ENCODE results near the gene LHX4. TPM values are rescaled to one million over a fixed set of nuclear protein-coding genes. Genes with fewer than 3 reads are reported as not detected.

The LHX4 gene
- total RNA-seq, 2 donors from 2014 or later: 0.40 TPM; not detected in 1

DNA sequence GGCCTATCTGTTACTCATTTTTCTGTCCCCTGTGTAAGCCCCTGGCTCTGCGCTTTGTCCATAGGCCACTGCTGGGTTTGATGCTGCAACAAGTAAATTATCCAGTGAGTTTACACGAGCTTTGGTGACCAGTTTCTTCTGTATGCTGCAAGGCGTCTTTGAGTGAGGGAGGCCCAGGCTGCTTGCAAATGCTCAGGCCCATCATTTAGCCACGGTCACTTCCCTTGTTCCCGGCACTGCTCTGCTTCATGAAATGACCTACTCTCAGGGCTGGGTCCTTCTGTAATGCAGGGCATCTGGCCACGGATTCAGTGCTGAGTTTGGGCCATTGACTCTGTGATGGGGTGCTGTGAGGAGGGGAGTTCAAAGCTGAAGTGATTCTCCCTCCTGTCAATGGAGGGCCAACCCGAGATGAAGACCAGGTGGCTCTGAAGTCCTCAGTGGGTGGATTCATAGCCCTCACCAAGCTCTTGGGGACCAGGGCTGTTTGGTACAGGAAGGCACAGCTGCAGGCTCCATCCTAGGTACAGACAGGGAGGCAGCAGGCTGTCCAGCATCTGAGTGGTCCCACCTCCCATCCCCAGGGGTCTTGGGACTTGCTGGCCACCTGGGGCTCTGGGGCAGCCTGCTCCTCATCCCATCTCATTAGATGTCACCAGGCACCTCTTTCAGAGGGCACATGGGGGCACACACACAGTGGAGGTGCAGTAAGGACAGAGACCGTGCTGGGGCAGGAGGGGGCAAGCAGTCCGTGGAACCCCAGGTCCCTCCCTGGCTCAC, 21.7 kb downstream of the LHX4 start:
- Mint-ChIP-seq H3K9me3 (no peaks in the 10 kb centered on the region), H3K4me1 (peaks cover 4% of the 10 kb centered on the region), H3K27ac (no peak overlapping the region), H3K4me3 (no peak overlapping the region), H3K36me3 (ENCODE audit: low read depth) (no peaks in the 10 kb centered on the region), H3K27me3 (peaks cover 33% of the 10 kb centered on the region)
- ATAC-seq (replicated peaks): no peak

DNA sequence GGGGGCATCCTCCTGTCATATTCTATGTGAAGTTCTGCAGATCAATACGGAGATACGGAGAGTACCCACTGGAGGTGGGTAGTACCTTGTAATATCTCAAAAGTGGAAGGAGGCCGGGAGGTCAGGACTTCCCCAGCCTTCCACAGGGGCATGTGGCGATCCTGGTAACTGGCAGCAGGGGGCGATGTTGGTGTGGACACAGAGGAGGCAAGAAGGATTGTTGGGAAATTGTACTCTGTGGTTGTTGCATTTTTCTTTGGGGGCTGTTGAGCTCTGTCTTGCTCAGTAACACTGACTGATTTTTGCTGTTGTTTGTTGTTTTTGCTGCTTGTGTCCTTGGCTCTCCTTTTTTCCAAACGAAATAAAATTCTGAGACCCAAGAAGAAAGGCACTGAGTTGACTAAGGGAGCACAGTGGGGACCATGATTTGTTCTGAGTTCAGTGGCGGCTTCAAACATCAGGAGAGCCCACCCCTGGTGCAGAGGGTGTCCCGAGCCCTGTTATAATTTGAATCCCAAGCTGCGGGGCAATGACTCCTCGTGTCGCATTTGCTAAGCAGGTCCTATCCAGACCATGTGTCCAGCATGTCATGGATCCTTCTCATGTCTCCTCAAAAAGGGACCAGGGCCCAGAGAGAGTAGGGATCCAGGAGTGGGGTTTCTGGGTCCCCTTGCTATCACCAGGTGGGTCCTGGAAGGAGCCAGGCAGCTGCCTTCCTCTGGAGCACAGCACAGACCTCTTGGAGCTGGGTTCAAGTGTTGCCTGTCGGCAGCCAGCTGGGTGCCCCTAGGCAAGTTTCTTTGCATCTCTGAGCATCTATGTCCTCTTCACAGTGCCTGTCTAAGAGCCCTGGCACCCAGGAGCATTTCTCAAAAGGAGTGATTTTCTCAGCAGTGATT, 22.8 kb downstream of the LHX4 start:
- H3K27ac Mint-ChIP-seq: no peak overlapping the region
- peaks cover 40% of the 10 kb centered on the region for H3K27me3 Mint-ChIP-seq
- no peaks in the 10 kb centered on the region for H3K36me3 Mint-ChIP-seq (ENCODE audit: low read depth)
- peak; percentile 78 for ATAC-seq (replicated peaks)
- no peak overlapping the region for H3K4me3 Mint-ChIP-seq
- no peaks in the 10 kb centered on the region for H3K9me3 Mint-ChIP-seq
- peaks cover 4% of the 10 kb centered on the region for H3K4me1 Mint-ChIP-seq

DNA sequence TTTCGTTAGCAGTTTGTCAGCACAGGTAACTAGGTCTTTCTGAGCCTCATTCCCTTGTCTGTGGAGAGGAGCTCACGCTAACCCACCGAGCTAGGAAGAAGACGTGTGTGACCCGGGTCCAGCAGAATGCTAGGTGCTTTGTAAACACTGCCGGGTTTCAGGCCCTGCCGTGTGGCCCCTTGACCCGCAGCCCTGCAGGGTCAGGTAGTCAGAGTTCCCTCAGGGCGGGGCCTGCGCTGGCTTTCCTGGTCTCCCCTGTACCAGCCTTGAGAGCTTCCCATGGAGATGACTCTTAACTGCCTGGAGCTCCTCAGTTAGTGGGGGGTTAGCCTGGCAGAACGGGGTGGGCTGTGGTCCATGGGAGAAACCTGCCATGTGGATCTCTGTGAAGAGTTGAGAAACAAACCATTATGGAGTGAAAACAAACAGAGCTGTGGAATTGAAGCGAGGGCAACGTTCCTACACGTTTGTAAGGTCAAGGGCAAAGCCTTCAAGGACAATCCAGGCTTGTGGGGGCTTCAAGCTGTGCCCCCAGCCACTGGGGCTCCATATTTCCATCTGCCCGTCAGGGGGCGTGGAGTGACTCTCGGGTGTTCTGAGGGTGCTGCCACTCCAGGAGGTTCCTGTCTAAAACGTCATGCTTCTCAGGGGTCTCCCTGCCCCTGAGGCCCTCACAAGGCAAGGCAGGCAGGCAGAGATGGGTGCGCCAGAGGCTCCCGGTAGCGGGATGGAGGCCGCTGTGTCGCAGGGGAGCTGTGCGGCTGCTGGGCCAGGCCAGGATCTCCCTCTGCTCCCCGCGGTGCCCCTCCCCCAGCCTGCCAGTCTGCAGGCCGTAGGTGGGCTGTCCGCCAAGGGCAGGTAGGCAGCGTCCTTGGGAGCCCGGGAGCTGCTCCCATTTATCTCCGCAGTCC, 23.8 kb downstream of the LHX4 start:
- ATAC-seq (replicated peaks): no peak
- Mint-ChIP-seq H3K4me1 (peaks cover 4% of the 10 kb centered on the region), H3K27me3 (peaks cover 45% of the 10 kb centered on the region), H3K27ac (no peak overlapping the region), H3K9me3 (no peaks in the 10 kb centered on the region), H3K4me3 (no peak overlapping the region), H3K36me3 (ENCODE audit: low read depth) (no peaks in the 10 kb centered on the region)

DNA sequence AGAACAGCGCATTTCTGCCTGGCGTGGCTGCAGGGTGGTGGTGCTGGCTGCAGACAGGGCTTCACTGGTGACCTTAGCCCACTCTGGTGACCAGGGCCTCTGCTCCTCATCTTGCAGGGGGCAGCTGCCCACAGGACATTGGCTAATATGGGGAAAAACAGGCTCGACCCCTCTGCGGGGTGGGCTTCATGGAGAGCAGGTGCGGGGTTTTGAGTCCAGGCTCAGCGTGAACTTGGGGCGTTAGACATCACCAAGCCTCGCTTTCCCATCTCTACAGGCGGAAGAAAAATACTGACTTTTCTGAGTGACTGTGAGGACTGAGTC, 24.4 kb downstream of the LHX4 start:
- Mint-ChIP-seq H3K27ac (no peak overlapping the region), H3K4me1 (peaks cover 4% of the 10 kb centered on the region), H3K36me3 (ENCODE audit: low read depth) (no peaks in the 10 kb centered on the region), H3K4me3 (no peak overlapping the region), H3K9me3 (no peaks in the 10 kb centered on the region), H3K27me3 (peaks cover 41% of the 10 kb centered on the region)
- no peak for ATAC-seq (replicated peaks)

DNA sequence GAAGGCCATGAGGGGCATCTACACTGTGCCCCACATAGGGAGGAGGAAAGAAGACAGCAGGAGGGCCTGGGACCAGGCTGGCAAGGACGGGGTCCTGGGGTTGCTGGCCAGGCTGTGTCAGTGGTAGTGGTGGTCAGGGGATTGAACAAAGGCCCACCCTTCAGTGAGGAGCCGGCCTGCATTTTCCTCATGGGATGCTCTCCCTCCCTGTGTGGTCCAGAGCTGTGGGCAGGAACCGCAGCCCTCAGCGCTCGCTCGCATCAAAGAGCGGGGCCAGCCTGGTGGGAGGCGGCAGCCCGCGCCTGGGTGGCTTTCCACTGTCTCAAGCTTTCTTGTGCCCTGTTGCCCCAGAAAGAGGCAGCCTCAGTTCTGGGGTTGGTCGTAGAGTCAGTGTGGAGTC, 24.8 kb downstream of the LHX4 start:
- Mint-ChIP-seq H3K4me3 (no peak overlapping the region), H3K27me3 (peaks cover 37% of the 10 kb centered on the region), H3K4me1 (peaks cover 4% of the 10 kb centered on the region), H3K9me3 (no peaks in the 10 kb centered on the region), H3K27ac (no peak overlapping the region), H3K36me3 (ENCODE audit: low read depth) (no peaks in the 10 kb centered on the region)
- no peak for ATAC-seq (replicated peaks)

DNA sequence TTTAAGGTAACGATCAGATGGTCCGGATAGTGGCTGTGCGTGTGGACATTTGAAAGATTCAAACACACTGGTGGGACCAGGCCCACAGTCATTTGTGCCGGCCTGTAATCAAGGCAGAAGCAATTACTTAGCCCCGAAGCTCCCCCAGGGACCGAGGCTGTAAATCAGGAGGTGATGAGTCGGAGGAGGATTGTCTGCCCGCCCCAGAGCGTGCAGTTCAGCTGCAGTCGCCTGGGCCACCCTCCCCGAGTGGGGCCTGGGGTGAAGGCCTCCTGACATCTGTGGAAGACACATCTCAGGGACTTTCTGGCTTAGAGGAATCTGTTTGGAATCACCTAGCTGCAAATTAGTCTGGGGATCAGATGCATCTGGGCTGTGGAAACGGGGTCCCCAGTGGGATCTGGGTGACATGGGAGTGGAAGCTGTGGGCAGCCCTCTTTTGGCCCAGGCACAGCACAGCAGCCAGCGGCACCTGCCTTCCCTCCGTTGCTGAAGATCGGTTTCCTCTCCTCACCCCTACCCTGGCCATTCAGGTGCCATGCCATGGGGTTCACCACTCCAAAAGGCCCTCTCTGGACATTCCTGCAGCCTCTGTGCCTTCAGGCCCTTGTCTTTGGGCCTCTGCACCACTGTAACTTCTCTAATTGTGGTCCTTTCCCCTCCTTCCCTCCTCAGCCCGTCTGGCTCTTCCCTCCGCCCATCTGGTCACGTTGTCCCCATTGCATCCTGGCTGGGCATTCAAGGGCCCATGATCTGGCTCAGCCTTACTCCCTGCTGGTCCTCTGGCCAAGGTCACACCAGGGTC, 25.7 kb downstream of the LHX4 start:
- peaks cover 31% of the 10 kb centered on the region for H3K27me3 Mint-ChIP-seq
- ATAC-seq (replicated peaks): no peak
- H3K36me3 Mint-ChIP-seq (ENCODE audit: low read depth): no peaks in the 10 kb centered on the region
- peaks cover 4% of the 10 kb centered on the region for H3K4me1 Mint-ChIP-seq
- H3K4me3 Mint-ChIP-seq: no peak overlapping the region
- no peak overlapping the region for H3K27ac Mint-ChIP-seq
- H3K9me3 Mint-ChIP-seq: no peaks in the 10 kb centered on the region

DNA sequence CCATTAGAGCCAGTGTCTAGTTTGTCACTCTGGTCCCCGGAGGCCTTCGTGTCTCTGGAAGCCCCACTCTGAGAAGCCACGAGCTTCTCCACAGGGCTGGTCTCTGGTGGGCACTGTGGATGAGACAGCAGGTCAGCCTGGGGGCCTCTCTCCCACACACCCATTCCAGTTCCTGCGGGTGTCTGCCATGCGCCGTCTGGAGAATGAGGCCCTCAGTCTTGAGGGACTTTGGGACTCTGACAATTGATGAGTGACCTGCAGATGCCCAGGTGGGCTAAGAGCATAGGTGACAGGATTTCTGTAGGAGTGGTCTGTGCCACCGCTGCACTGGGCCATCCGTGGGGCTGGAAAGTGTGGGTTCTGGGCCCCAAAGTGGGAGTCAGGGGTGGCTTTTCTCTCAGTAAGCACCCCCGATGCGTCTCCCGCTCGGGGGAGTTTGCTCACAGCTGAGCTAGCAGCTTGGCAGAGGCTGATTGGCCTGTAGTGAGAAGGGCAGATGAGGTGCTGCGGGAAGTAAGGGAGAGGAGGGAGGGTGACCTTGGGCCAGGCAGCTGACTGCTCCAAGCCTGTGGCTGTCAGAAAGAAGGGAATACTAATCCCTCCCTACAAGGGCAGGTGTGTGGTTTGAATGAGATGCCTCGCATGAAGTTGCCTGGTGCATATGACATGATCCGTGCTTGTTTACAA, 26.4 kb downstream of the LHX4 start:
- Mint-ChIP-seq H3K4me3 (no peak overlapping the region), H3K27me3 (peaks cover 28% of the 10 kb centered on the region), H3K4me1 (peaks cover 4% of the 10 kb centered on the region)

DNA sequence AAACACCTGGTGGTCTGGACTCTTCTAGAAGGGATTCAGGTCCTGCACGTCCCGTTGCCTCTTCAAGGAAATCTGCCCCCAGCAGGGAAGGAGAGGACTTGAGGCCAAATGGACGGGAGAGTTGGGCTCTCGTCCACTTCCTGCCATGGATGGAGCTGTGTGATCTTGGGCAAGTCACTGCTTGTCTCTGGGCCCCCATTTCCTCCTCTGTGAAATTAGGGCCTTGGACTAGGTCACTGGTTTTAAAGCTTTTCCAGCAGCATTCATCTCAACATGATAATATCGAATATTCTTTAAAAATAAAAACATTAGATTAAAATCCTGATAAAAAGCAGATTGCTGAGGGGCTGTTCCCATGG, 26.9 kb downstream of the LHX4 start:
- H3K27ac Mint-ChIP-seq: no peak overlapping the region
- H3K4me1 Mint-ChIP-seq: peaks cover 4% of the 10 kb centered on the region
- H3K36me3 Mint-ChIP-seq (ENCODE audit: low read depth): no peaks in the 10 kb centered on the region
- ATAC-seq (replicated peaks): no peak
- H3K9me3 Mint-ChIP-seq: no peaks in the 10 kb centered on the region
- no peak overlapping the region for H3K4me3 Mint-ChIP-seq
- peaks cover 26% of the 10 kb centered on the region for H3K27me3 Mint-ChIP-seq

More for the DNA sequence above, 26.4 kb downstream of the LHX4 start:
- Mint-ChIP-seq H3K36me3 (ENCODE audit: low read depth) (no peaks in the 10 kb centered on the region), H3K27ac (no peak overlapping the region), H3K9me3 (no peaks in the 10 kb centered on the region)
- no peak for ATAC-seq (replicated peaks)

DNA sequence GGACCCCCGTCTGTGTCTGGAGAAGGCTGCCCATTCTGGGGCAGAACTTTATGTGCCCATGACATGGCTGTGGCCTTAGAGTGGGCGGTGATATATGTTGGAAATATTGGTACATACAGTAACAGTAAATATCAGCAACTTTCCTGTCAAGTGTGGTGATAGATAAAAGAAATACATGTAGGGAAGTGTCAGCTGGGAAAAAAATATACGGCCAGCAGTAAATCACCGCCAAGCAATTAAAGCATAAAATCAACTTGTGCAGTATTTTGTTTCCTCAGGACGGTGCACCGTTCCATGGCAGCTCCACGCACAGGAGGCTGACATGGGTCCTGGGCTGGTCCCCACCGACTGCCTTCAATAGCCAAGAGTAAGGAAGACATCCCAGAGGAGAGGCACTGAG, 27.4 kb downstream of the LHX4 start:
- no peak overlapping the region for H3K4me3 Mint-ChIP-seq
- H3K4me1 Mint-ChIP-seq: peaks cover 1% of the 10 kb centered on the region
- no peak for ATAC-seq (replicated peaks)
- H3K27me3 Mint-ChIP-seq: peaks cover 24% of the 10 kb centered on the region
- no peaks in the 10 kb centered on the region for H3K36me3 Mint-ChIP-seq (ENCODE audit: low read depth)
- no peaks in the 10 kb centered on the region for H3K9me3 Mint-ChIP-seq
- H3K27ac Mint-ChIP-seq: no peak overlapping the region

DNA sequence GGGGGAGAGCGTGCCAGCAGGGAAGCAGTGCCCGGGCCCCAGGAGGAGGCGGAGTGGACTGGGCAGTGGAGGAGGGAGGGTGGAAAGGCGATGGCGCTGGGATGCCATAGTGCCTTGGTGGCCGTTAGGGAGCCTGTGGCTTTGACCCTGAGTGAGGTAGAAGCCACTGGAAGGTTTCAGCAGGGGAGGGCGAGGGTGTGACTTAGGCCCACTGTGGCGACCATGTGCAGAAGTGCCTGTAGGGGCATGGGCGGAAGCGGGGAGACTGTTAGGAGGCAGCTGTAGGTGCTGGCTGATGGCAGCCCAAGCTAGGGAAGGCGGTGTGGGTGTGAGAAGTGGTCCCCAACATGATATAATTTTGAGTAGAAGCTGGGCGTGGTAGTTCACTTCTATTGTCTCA, 28.2 kb downstream of the LHX4 start:
- no peaks in the 10 kb centered on the region for H3K9me3 Mint-ChIP-seq
- H3K36me3 Mint-ChIP-seq (ENCODE audit: low read depth): no peaks in the 10 kb centered on the region
- H3K4me3 Mint-ChIP-seq: no peak overlapping the region
- no peak overlapping the region for H3K27ac Mint-ChIP-seq
- no peak for ATAC-seq (replicated peaks)
- no peaks in the 10 kb centered on the region for H3K4me1 Mint-ChIP-seq
- H3K27me3 Mint-ChIP-seq: peaks cover 19% of the 10 kb centered on the region

DNA sequence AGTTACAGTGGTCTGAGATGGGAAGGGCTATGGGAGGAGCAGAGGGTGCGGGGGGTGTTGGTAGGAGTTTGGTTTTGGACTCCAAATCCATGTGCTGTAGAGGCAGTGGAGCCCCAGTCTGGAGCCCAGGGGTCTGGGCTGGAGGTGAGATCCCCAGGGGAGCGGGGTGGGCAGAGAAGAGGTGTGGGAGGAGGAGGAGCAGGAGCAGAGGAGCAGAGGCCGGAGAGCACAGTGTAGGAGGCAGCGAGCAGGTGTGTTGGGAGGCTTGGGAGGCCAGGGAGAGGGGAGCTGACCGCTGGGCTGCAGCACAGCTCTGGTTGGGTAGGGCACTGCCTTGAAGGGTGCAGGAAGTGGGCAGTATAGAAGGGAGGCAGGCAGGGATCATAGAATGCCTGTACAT, 28.9 kb downstream of the LHX4 start:
- Mint-ChIP-seq H3K36me3 (ENCODE audit: low read depth) (no peaks in the 10 kb centered on the region), H3K9me3 (no peaks in the 10 kb centered on the region), H3K27ac (no peak overlapping the region), H3K4me3 (no peak overlapping the region), H3K4me1 (no peaks in the 10 kb centered on the region), H3K27me3 (peaks cover 15% of the 10 kb centered on the region)
- no peak for ATAC-seq (replicated peaks)

DNA sequence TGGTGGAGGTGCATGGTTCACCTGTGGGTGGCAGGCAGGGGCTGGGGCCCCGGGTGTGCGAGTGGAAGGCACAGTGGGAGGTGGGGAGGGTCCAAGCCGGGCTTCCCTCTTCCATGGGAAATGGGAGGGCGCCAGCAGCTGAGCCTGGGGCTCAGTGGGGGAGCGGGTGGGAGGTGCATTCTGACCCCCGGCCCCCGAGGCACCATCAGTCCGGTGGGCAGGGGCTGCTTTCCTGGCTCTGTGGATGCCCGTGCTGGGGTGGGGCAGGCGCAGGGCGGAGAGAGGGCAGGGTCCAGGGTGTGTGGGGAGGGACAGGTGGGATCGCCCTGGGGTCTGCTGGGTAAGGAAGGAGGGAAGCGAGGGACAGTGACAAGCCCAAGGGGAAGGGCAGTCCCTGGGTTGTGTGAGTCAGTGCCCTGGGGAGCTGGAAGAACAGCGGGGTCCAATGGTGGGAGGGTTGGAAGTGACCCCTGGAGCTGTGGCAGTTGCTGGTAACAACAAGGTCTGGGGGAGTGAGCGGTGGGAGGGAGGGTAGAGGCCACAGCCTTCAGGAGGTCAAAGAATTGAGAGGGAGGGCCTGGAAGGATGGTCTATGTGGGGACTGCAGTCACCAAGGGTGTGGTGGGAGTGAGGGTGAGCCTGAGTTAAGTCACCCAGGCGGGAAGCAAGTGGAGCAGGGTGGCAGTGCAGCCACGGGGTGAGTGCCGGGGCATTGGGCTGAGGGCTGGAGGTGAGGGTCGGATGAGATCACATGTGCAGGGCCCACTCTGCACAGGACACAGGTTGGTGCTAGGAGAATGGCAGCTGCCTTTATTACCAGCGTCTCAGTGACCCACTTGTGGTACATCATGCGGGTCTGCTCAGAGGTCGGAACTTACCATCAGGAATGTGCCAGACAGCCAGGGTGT, 29.6 kb downstream of the LHX4 start:
- Mint-ChIP-seq H3K9me3 (no peaks in the 10 kb centered on the region), H3K27me3 (peaks cover 15% of the 10 kb centered on the region), H3K36me3 (ENCODE audit: low read depth) (no peaks in the 10 kb centered on the region), H3K4me1 (no peaks in the 10 kb centered on the region), H3K4me3 (no peak overlapping the region), H3K27ac (no peak overlapping the region)
- no peak for ATAC-seq (replicated peaks)

DNA sequence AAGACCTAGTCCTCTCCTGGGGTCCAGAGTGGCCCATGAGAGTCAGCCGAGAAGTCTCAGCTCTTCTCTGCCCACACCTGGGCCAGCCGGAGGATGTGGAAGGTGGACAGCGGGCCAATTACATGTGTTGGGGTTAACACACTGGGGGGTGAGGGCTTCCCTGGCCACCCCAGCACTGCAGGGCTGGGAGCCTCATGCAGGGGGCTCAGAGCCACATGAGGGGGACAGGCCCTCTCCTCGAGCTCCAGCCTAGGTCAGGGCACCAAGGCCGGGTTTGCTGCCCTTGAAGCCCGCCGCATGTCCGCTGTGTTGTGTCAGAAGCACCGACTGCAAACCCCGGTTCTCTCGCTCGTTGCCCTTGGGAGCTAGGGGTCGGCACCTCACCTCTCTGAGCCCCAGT, 30.5 kb downstream of the LHX4 start:
- peaks cover 15% of the 10 kb centered on the region for H3K27me3 Mint-ChIP-seq
- no peaks in the 10 kb centered on the region for H3K9me3 Mint-ChIP-seq
- no peaks in the 10 kb centered on the region for H3K36me3 Mint-ChIP-seq (ENCODE audit: low read depth)
- ATAC-seq (replicated peaks): no peak
- H3K27ac Mint-ChIP-seq: no peak overlapping the region
- no peaks in the 10 kb centered on the region for H3K4me1 Mint-ChIP-seq
- no peak overlapping the region for H3K4me3 Mint-ChIP-seq
